Nephron progenitor cell (in vitro differentiated cells): Measurements from ENCODE around the gene MAP4.
A peak's percentile ranks its signal among the peaks of the same experiment; 100 is the strongest.

Experiments used
- DNase-seq: peaks from one replicate; pipeline ENCODE4 v3.0.0; 2021
- H3K27ac Mint-ChIP-seq: 2 replicates; pipeline ENCODE4 v1.8.0; 2021; ENCODE audit warnings: mild to moderate bottlenecking, moderate library complexity, mixed read lengths
- H3K27me3 Mint-ChIP-seq: 2 replicates; pipeline ENCODE4 v1.8.0; 2021; ENCODE audit warnings: mild to moderate bottlenecking, low read depth, mixed read lengths; ENCODE audit not compliant: poor library complexity
- H3K36me3 Mint-ChIP-seq: 2 replicates; pipeline ENCODE4 v1.8.0; 2021; ENCODE audit warnings: low read depth, mixed read lengths
- H3K4me1 Mint-ChIP-seq: 2 replicates; pipeline ENCODE4 v1.8.0; 2021; ENCODE audit warnings: mixed read lengths
- H3K4me3 Mint-ChIP-seq: 2 replicates; pipeline ENCODE4 v1.8.0; 2021; ENCODE audit warnings: mild to moderate bottlenecking, moderate library complexity, mixed read lengths
- H3K9me3 Mint-ChIP-seq: 2 replicates; pipeline ENCODE4 v1.8.0; 2021; ENCODE audit warnings: mild to moderate bottlenecking, moderate library complexity, mixed read lengths
- CTCF ChIP-seq: fragments of 200-600 bp; sonication (generic); IDR thresholded peaks from 2 replicates; pipeline ENCODE4 v1.5.0; 2021; ENCODE audit warnings: antibody characterized with exemption

The MAP4 gene

DNA sequence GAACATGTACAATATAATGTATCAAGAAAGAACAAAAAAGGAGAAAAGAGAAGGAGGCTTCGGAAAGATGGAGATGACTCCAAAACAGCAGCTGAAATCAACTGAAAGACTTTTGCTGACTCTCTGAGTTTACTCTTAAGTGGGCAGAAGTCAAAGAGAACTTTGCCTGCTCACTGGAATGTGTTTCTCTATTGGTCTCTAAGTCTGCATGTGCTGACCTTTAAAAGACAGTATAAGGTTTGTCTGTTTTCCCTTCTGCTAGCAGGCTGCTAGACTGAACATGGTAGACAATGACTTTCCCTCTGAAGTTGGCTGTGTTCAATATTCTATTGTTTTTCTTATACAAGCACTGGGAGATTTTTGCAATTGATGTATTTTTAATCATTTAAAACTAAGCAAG lies 7.2 kb upstream of the MAP4 start:
- H3K27me3 Mint-ChIP-seq, result no peaks in the 10 kb centered on the region
- DNase-seq, result no peak
- no peaks in the 10 kb centered on the region for H3K9me3 Mint-ChIP-seq
- peak overlapping the region; percentile 31 for H3K27ac Mint-ChIP-seq
- peaks cover 39% of the 10 kb centered on the region for H3K4me1 Mint-ChIP-seq
- TF ChIP-seq CTCF, result no peak
- H3K36me3 Mint-ChIP-seq, result peaks cover 24% of the 10 kb centered on the region
- no peak overlapping the region for H3K4me3 Mint-ChIP-seq

GRCh38 chr3:48022178-48022577 lies 6.0 kb upstream of the MAP4 start:
- no peak overlapping the region for H3K27ac Mint-ChIP-seq
- peaks cover 31% of the 10 kb centered on the region for H3K4me1 Mint-ChIP-seq
- no peaks in the 10 kb centered on the region for H3K9me3 Mint-ChIP-seq
- DNase-seq, result no peak
- no peak for TF ChIP-seq CTCF
- H3K27me3 Mint-ChIP-seq, result no peaks in the 10 kb centered on the region
- peaks cover 23% of the 10 kb centered on the region for H3K36me3 Mint-ChIP-seq
- no peak overlapping the region for H3K4me3 Mint-ChIP-seq

DNA sequence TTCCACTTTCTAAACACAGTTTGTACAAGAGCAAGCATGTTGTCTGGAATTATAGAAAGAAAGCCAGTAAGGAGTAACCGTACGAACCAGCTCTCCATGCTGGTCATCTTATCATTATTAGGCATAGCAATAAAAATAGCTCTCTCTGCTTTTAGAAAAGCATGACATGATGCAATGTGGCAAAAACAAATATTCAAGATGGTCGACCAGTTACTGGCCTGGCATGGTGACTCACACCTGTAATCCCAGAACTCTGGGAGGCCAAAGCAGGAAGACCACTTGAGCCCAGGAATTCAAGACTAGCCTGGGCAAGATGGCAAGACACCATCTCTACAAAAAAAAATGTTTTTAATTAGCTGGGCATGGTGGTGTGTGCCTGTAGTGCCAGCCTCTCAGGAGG lies 2.6 kb upstream of the MAP4 start:
- Mint-ChIP-seq H3K9me3 (no peaks in the 10 kb centered on the region), H3K4me3 (no peak overlapping the region), H3K27me3 (no peaks in the 10 kb centered on the region), H3K27ac (no peak overlapping the region), H3K4me1 (peaks cover 49% of the 10 kb centered on the region), H3K36me3 (peaks cover 23% of the 10 kb centered on the region)
- no peak for TF ChIP-seq CTCF
- DNase-seq, result no peak

GRCh38 chr3:48015431-48016180 lies 610 bp downstream of the MAP4 start:
- Mint-ChIP-seq H3K9me3 (peaks cover 3% of the 10 kb centered on the region), H3K4me1 (peaks cover 43% of the 10 kb centered on the region)

DNA sequence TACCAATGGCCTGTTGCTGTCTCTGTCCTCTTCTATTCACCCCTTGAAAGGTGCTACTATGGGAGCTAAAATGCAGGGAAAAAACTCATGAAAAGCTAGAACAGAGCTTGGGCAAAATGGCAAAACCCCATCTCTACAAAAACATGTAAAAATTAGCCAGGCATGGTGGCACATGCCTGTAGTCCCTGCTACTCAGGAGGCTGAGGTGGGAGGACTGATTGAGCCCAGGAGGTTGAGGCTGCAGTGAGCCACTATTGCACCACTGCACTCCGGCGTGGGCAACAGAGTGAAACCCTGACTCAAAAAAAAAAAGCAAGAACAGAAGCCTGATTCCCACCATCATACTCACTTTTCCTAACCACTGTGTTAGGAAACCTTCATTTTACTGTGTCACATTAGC lies 1.9 kb downstream of the MAP4 start:
- DNase-seq, result no peak
- H3K4me3 Mint-ChIP-seq, result no peak overlapping the region
- peaks cover 37% of the 10 kb centered on the region for H3K36me3 Mint-ChIP-seq
- TF ChIP-seq CTCF, result no peak
- no peaks in the 10 kb centered on the region for H3K27me3 Mint-ChIP-seq
- H3K4me1 Mint-ChIP-seq, result peaks cover 43% of the 10 kb centered on the region
- H3K9me3 Mint-ChIP-seq, result peaks cover 6% of the 10 kb centered on the region
- H3K27ac Mint-ChIP-seq, result peak overlapping the region; percentile 11

More at GRCh38 chr3:48015431-48016180, 610 bp downstream of the MAP4 start:
- peak overlapping the region; percentile 69 for H3K27ac Mint-ChIP-seq
- peaks cover 32% of the 10 kb centered on the region for H3K36me3 Mint-ChIP-seq
- no peak for TF ChIP-seq CTCF
- no peak overlapping the region for H3K4me3 Mint-ChIP-seq
- no peak for DNase-seq
- H3K27me3 Mint-ChIP-seq, result no peaks in the 10 kb centered on the region
